Measurements from ENCODE around the gene CITED4. TPM values are rescaled to one million over a fixed set of nuclear protein-coding genes. Genes with fewer than 3 reads are reported as not detected.

Gene CITED4
- total RNA-seq, 1 donor from 2014 or later: 3.8 TPM

GRCh38 chr1:40824591-40825434 is 37.4 kb downstream of the CITED4 start:
- H3K27ac Mint-ChIP-seq (ENCODE audit: unreplicated experiment): peak overlapping the region; percentile 10
- no peaks in the 10 kb centered on the region for H3K9me3 Mint-ChIP-seq (ENCODE audit: unreplicated experiment)
- H3K4me1 Mint-ChIP-seq (ENCODE audit: low read depth, unreplicated experiment): peaks cover 14% of the 10 kb centered on the region
- peaks cover 4% of the 10 kb centered on the region for H3K27me3 Mint-ChIP-seq (ENCODE audit: unreplicated experiment)
- no peak for DNase-seq
- H3K36me3 Mint-ChIP-seq (ENCODE audit: unreplicated experiment): no peaks in the 10 kb centered on the region
- H3K4me3 Mint-ChIP-seq (ENCODE audit: unreplicated experiment): no peak overlapping the region
- no peak for TF ChIP-seq CTCF (IDR thresholded peaks at IDR 0.05; ENCODE audit: partially characterized antibody, unreplicated experiment)

- Mint-ChIP-seq H3K27ac (ENCODE audit: unreplicated experiment) (no peak overlapping the region), H3K36me3 (ENCODE audit: unreplicated experiment) (no peaks in the 10 kb centered on the region), H3K4me1 (ENCODE audit: low read depth, unreplicated experiment) (peaks cover 14% of the 10 kb centered on the region), H3K27me3 (ENCODE audit: unreplicated experiment) (no peaks in the 10 kb centered on the region), H3K9me3 (ENCODE audit: unreplicated experiment) (no peaks in the 10 kb centered on the region), H3K4me3 (ENCODE audit: unreplicated experiment) (no peak overlapping the region)
- TF ChIP-seq CTCF (IDR thresholded peaks at IDR 0.05; ENCODE audit: partially characterized antibody, unreplicated experiment): no peak
- no peak for DNase-seq
Observed at GRCh38 chr1:40823983-40824382, 38.2 kb downstream of the CITED4 start.

- H3K27me3 Mint-ChIP-seq (ENCODE audit: unreplicated experiment): peaks cover 2% of the 10 kb centered on the region
- no peaks in the 10 kb centered on the region for H3K9me3 Mint-ChIP-seq (ENCODE audit: unreplicated experiment)
- DNase-seq: no peak
- no peak overlapping the region for H3K27ac Mint-ChIP-seq (ENCODE audit: unreplicated experiment)
- H3K4me3 Mint-ChIP-seq (ENCODE audit: unreplicated experiment): no peak overlapping the region
- TF ChIP-seq CTCF (IDR thresholded peaks at IDR 0.05; ENCODE audit: partially characterized antibody, unreplicated experiment): no peak
- H3K4me1 Mint-ChIP-seq (ENCODE audit: low read depth, unreplicated experiment): peaks cover 14% of the 10 kb centered on the region
- H3K36me3 Mint-ChIP-seq (ENCODE audit: unreplicated experiment): no peaks in the 10 kb centered on the region
Observed at GRCh38 chr1:40823345-40823744, 38.8 kb downstream of the CITED4 start.

GRCh38 chr1:40822890-40823289 is 39.3 kb downstream of the CITED4 start:
- Mint-ChIP-seq H3K9me3 (ENCODE audit: unreplicated experiment) (no peaks in the 10 kb centered on the region), H3K27ac (ENCODE audit: unreplicated experiment) (no peak overlapping the region), H3K4me3 (ENCODE audit: unreplicated experiment) (no peak overlapping the region), H3K36me3 (ENCODE audit: unreplicated experiment) (no peaks in the 10 kb centered on the region), H3K27me3 (ENCODE audit: unreplicated experiment) (peaks cover 5% of the 10 kb centered on the region), H3K4me1 (ENCODE audit: low read depth, unreplicated experiment) (peaks cover 14% of the 10 kb centered on the region)
- TF ChIP-seq CTCF (IDR thresholded peaks at IDR 0.05; ENCODE audit: partially characterized antibody, unreplicated experiment): no peak
- DNase-seq: no peak

All from glutamatergic neuron (in vitro differentiated cells).